C1 segment of cervical spinal cord (tissue), 14 donors: ENCODE measurements around the gene SPRED3.
"Not testable (repeated sequence)": the region's sequence is repeated elsewhere in the genome, so short reads cannot be mapped to it uniquely, and the experiment has no call there.

ENCODE experiments used
- DNase-seq, 14 donors: peaks; one replicate each; lab custom pipeline; 2025; lab: John Stamatoyannopoulos, UW

Gene SPRED3, protein sequence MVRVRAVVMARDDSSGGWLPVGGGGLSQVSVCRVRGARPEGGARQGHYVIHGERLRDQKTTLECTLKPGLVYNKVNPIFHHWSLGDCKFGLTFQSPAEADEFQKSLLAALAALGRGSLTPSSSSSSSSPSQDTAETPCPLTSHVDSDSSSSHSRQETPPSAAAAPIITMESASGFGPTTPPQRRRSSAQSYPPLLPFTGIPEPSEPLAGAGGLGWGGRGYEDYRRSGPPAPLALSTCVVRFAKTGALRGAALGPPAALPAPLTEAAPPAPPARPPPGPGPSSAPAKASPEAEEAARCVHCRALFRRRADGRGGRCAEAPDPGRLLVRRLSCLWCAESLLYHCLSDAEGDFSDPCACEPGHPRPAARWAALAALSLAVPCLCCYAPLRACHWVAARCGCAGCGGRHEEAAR

DNA sequence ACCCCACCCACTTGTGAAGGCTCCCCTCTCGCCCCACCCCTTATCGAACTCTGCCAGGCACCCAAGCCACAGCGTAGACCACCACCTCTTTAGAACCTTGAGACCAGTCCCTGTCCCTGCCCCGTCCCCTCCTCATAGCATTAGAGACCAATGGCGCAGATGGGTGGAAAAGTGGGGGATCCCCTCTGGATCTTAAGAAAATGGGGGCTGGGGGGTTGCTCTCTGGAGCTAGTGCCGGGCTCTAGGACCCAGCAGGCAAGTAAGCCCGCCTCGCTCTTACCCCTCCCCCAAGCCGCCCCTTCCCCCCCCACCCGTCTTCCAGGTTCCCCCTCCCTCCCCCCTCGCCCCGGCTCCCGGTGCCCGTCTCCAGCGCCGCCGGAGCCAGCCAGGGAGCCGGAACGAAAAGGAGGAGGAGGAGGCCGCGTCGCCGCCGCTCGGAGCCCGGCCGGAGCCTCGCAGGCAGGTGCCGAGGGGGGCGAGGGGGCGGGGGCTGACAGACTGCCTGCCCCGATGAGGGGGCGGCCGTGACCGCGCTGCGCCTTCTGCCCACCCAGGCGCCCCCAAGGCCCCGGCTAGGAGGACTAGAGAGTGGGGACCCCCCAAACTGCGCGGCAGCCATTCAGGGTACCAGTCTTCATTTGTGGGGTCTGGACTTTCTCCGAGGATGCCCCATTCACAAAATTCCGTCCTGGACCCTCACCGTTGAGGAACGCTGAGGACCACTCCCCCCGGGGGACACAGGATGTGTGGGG lies at the start of gene SPRED3:
Gene SPRED3, plus strand, starts transcription at position 349 of the 752 bp plus-strand sequence. CDS start 1,606 bp downstream, outside the sequence.
- peak in 7 of 14 donors; percentile 20 to 68 (median 63) for DNase-seq

DNA sequence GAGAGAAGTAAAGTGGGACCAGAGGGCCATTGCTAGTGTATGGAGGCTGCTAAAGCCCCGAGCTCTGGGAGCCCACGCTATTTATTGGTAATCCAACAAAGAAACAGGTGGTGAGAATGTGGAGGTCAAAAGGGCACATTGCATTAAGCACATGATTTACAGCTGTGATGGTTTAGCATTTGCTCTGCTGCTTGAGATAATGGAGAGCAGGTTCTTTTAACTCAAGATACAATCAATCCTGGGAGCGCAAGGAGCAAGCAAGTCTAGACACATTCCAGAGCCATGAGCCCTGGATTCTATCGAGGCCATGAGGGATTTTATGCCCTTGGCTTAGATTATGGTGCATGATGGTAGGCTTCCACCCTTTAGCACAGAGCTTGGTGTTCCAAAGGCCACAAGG lies 49.5 kb upstream of the SPRED3 start:
- DNase-seq, result not testable (repeated sequence)

DNA sequence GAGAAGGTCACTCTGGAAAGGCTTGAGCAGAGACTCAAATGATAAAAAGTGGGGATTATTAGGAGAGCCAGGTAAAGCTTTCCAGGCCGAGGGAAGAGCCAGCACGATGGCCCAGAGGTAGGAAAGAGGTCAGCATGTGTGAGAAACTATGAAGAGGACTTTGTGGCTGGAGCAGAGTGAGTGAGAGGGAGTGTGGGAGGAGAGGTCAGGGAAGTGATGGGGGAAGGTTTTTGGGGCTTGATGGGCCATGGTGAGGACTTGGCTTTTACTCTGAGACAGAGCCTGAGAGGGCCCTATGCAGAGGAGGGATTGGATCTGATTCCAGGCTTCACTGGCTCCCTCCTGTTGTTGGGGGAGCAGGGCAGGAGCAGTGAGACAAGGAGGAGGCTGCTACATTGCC lies 47.6 kb upstream of the SPRED3 start:
- DNase-seq, result no peak

DNA sequence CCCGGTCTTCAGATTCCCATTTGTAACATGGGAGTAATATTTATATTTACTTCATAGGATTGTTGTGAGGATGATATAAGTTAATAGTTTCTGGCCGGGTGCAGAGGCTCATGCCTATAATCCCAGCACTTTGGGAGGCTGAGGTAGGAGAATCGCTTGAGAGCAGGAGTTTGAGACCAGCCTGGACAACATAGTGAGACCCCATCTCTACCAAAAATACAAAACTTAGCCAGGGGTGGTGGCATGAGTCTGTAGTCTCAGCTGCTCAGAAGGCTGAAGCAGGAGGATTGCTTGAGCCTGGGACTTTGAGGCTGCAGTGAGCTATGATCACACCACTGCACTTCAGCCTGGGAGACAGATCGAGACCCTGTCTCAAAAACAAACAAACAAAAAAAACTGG lies 41.7 kb upstream of the SPRED3 start:
- DNase-seq, result no peak

DNA sequence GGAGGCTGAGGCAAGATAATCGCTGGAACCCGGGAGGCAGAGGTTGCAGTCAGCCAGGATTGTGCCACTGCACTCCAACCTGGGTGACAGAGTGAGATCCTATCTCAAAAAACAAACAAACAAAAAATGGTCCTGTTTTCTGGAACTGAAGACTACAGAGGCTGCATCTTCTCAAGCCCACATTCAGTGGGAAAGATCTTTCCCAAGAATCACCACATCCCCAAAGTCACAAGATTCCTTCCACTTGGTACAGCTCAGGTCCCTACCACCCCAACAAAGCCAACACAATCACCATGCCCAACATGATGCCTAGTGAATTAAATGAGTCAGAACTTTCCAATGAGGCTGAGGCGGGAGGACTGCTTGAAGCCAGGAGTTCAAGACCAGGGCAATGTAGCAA lies 37.6 kb upstream of the SPRED3 start:
- no peak for DNase-seq

DNA sequence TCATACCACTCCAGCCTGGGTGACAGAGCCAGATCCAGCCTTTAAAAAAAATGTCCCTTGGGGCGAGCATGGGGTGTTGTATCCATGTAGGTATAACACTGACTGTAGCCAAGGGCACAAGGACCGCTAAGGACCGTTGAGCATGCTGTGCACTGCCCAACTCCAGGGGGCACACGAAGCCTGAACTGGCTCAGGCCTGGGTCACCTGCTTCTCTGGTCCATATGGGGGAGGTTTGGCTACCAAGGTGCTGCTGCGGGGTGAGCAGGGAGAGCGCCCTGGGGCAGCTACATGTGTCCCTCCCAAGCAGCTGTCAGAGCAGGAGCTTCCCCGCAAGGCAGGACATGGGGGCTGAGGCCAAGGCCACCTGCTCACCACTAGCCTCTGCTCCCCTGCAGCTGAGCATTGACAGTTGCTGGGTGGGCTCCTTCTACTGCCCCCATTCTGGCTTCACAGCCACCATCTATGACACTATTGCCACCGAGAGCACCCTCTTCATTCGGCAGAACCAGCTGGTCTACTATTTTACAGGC lies 36.6 kb upstream of the SPRED3 start:
- no peak for DNase-seq

DNA sequence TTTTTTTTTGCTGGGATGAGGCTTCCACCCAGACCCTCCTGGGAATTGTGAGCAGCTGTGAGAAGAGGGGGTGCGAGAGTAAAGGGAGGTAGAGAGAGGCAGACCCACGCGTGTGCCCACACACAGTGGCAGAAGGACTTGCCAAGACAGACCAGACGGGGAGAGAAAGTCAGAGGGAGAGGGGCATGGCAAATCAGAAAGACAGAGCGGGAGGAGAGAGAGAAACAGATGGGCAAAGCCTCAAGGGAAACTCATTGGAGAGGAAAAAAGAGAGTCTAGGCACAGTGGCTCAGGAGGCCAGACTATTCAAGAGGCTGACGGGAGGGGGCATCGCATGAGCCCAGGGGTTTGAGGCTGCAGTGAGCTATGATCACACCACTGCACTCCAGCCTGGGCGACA lies 35.9 kb upstream of the SPRED3 start:
- no peak for DNase-seq

DNA sequence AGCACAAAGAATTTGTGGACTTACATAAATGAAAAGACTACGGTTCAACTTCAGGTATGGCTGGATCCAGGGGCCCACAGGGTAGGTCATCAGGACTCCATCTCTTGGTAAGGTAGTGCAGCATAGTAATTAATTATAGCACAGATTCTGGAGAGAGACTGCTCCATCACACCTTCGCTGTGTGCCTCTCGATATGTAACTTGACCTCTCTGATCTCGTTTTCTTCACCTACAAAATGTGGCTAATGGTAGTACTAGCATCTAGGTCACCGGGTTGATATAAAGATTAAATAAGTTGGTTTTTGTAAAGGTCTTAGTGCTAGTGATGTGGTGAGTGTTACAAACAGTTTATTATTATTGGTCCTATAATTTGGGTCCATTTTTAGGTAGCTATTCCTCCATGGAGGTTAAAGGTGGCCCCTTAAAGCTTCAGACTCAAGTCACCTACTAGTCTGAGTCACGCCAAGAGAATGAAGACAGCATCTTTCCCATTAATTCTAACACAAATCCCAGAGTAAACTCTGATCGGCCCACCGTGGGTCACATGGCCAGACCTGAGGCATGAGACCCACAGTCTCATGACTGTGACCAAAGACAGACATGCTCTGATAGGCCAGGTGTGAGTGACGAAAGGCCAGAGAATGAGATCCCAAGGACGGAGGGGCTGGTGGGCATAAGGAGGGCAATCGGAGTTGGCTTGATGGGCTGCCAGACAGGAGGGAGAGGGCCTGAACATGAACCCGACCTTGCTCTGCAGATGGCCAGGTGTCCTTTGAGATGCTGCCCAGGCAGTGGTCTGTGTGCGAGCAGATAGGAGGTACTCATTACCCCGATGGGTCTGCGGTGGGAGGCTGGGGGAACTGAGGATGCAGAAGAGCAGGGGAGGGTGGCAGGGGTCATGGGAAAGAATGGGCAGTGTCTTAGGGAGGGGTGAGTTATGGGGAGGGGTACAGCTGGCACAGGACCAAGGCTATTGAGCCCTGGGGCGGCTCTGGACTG lies 32.5 kb upstream of the SPRED3 start:
- no peak for DNase-seq

DNA sequence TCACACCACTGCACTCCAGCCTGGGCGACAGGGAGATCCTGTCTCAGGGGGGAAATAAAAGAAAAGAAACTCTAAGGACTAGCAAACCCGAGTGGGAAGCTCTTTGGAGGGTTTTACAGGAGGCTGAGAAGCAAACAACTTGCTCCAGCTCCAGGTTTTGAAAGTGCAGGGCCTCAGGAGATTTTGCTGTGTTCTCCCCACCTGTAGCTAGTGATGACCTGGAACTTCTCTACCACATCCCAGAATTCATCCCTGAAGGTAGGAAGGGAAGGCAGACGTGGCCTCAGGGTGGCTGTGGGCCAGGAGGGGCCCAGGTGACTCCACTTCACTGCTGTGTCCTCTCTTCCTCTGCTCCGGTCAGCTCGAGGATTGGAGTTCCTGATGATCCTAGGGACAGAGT lies 30.4 kb upstream of the SPRED3 start:
- no peak for DNase-seq

DNA sequence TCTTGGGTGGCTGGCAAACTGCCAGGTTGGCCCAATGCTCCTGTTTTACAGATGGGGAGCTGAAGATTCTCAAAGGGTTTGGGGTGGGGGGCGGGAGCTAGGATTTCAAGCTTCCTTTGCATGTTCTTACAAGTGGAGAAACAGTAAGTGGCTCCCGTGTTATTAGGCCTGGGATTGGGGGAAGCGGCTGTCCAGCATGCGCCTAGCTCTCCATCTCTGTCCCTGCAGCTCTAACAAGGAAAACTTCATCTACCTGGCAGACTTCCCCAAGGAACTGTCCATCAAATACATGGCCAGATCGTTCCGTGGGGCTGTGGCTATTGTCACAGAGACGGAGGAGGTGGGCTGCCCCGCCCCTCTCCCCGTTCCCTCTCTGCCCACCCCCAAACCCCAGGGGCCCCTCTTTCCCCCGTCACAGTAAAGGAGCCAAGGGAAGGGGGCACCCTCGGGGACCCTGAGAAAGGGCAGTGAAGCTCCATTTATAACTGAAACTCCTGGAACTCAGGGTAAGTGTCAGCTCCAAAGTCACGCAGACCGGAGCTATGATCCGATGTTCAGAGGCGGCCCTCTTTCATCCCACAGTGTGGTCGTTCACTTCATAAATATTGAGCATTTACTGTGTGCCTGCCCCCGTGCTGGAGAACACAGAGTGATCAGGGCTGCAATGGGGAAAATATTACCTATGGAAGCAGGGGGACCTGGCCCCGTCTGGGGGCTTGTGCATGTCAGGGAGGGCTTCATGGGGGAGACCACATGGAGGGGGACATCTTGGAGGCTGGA lies 29.1 kb upstream of the SPRED3 start:
- DNase-seq, result no peak

DNA sequence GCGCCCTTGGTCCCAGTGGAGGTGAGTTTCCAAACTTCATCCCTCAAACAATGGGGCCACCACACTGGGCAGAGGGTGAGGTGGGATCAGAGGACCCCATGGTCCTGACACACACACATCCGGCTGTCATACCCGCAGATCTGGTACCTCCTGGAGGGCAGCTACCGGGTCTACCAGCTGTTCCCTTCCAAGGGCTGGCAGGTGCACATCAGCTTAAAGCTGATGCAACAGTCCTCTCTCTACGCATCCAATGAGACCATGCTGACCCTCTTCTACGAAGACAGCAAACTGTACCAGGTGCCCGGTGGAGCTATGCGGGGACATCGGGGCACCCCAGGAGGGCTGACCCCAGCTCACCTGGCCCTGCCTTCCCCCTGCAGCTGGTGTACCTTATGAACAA lies 28.1 kb upstream of the SPRED3 start:
- DNase-seq, result no peak

DNA sequence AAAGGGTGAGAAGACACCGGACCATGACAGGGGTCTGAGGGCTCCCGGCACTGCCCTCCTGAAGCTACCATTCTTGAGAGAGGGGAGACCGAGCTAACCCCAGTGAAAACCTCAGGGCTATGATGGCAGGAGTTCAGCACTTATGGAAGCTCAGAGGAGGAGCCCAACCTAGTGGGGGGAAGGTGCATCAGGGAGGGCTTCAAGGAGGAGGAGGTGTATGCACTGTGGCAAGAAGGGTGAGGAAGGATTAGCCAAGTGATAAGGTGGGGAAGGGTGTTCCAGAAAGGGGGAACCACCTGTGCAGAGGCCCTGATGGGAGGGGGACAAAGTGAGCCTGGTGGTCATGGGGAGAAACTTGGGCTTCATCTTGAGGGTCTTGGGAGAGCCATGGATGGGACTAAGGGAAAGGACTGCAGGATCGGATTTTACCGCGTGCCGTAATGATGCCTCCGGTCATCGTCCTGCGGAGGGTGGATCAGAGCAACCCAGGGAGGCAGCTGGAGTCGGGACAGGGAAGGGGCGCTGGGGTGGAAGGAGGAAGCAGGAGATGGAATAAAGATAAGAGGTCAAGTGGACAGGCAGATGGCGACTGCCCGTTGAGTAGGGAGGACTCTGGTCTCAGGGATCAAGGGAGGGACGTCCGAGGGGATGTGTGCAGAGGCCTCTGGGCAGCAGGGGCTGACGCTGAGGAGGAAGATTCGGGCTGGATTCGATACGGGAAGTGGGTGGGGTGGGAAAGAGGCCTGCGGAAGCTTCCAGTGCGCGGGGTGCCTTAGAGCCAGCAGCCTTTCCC lies 27.5 kb upstream of the SPRED3 start:
- no peak for DNase-seq

DNA sequence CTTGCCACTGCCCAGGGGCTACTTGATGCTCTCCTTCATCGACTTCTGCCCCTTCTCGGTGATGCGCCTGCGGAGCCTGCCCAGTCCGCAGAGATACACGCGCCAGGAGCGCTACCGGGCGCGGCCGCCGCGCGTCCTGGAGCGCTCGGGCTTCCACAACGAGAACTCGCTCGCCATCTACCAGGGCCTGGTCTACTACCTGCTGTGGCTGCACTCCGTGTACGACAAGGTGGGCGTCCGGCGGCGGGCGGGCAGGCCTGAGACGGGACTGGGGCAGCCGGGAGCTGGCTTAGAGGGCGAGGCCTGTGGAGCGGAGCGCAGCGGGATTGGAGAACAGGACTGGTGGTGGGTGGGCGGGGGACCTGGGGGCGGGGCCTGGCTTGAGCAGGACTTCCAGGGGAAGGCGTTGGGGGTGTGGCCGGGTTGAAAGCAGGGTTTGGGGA lies 26.8 kb upstream of the SPRED3 start:
- DNase-seq, result peak in 9 of 14 donors; percentile 5 to 71 (median 34)

DNA sequence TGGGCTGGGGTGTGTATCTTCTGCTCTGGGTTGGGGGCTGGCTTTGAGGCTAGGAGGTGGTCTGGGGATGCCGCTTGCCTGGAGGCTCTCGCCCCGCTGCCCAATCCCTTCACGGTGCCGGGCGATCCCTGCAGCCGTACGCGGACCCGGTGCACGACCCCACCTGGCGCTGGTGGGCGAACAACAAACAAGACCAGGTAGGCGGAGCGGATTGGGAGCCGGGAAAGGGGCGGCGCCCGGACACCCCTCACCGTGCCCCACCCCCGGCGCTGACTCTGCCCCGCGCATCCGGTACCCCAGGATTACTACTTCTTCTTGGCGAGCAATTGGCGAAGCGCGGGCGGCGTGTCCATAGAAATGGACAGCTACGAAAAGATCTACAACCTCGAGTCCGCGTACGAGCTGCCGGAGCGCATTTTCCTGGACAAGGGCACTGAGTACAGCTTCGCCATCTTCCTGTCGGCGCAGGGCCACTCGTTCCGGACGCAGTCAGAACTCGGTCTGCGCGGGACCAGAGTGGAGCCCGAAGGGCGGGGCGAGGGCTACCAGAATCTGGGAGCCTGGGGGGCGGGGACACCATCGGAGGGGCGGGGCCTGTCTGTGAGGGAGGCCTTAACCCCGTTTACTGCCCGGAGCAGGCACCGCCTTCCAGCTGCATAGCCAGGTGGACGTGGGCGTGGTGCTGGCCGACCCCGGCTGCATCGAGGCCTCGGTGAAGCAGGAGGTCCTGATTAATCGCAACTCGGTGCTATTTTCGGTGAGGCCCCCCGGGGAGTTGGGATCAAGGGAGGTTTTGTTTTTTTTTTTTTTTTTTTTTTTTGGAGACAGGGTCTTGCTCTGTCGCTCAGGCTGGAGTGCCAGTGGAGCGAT lies 26.2 kb upstream of the SPRED3 start:
- peak in 4 of 14 donors; percentile 5 to 60 (median 10) for DNase-seq

DNA sequence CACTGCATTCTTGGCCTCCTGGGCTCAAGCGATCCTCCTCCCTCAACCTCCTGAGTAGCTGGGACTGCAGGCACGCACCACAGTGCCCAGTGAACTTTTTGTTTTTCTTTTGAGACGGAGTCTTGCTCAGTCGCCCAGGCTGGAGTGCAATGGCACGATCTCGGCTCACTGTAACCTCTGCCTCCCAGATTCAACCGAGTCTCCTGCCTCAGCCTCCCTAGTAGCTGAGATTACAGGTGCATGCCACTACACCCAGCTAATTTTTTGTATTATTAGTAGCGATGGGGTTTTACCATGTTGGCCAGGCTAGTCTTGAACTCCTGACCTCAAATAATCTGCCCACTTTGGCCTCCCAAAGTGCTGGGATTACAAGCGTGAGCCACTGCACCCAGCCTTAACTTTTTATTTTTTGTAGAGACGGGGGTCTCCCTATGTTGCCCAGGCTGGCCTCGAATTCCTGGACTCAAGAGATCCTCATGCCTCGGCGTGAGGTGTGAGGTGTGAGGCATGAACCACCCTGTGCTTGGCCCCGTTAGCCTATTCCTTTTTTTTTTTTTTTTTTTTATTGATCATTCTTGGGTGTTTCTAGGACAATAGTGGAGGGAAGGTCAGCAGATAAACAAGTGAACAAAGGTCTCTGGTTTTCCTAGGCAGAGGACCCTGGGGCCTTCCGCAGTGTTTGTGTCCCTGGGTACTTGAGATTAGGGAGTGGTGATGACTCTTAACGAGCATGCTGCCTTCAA lies 25.4 kb upstream of the SPRED3 start:
- not testable (repeated sequence) for DNase-seq

DNA sequence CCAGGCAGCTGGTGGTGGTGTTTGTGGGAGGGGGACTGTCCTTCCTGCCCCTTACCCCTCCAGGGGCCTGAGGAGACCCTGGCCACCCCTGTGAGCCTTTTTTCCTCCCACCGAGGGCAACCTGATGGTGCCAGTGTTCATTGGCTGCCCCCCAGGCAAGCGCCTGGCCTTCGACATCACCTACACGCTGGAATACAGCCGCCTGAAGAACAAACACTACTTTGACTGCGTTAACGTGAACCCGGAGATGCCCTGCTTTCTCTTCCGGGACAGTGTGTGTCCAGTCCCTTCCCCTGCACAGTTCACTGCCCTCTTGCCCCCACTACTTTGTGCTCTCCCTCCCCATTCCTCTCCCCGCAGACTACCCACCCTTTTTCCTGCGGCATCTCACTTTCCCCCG lies 21.5 kb upstream of the SPRED3 start:
- no peak for DNase-seq

DNA sequence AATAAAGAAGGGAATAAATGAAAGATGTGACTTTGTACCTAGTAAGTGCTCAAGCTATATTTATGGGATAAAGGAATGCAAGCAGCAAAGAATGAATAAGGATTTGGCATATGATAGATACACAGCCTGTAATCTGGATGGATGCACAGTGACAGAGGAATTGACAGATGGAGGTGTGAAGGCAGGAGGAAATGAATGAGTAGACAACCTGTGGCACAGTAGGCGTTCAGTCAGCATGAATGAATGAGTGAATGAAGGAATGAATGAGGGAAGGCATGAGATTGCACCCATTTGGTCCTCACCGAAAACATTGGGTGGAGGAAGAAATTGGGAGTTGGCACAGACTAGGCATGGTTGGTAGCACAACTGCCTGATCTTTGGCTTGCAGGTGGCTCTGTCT lies 18.9 kb upstream of the SPRED3 start:
- DNase-seq, result peak in 1 of 14 donors; percentile 66

DNA sequence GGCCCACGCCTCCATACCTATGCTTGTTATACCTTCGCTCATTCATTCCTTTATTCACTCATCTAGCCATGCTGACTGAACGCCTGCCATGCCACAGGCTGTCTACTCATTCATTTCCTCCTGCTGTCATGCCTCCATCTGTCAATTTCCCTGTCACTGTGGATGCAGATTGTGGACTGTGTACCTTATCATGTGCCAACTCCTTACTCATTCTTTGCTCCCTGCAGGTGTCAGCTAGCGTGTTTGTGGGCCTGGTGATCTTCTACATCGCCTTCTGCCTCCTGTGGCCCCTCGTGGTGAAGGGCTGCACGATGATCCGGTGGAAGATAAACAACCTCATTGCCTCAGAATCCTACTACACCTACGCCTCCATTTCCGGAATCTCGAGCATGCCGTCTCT lies 18.2 kb upstream of the SPRED3 start:
- DNase-seq, result peak in 2 of 14 donors; percentile 13 to 93
